Endothelial cell of umbilical vein (primary cell): ENCODE data around the gene FRK. TPM values are rescaled to one million over a fixed set of nuclear protein-coding genes. Genes with fewer than 3 reads are reported as not detected.

Experiments used
- BruUV-seq: library from RNA; stranded (reverse); fragments of 400-500 nt; replicated peaks from 2 replicates; lab custom pipeline; 2021; lab: Mats Ljungman, UMichigan
- CTCF ChIA-PET: fragments of 300-600, 350-600 bp; sonication (Branson Sonifier 250); formaldehyde crosslinking; loops from one replicate; lab custom pipeline; 2021; ENCODE audit warnings: antibody characterized with exemption, inconsistent platforms; lab: Charles Lee
- POLR2A ChIA-PET: fragments of 300-600, 350-600 bp; sonication (Branson Sonifier 250); formaldehyde crosslinking; loops from one replicate; lab custom pipeline; 2021; ENCODE audit warnings: antibody characterized with exemption, inconsistent platforms; lab: Charles Lee
- DNase-seq: peaks from one replicate; pipeline ENCODE4 v3.0.0-alpha.2; 2011; ENCODE audit warnings: low read depth, low spot score
- FAIRE-seq: peaks from 2 replicates; lab custom pipeline; 2011; peaks lifted over from hg19 to GRCh38; lab: Jason Lieb, UNC
- H2AFZ ChIP-seq: 2 replicates; pipeline ENCODE4 v1.6.0; 2012; ENCODE audit warnings: low read depth, low read length, control low read depth, inconsistent platforms
- H3K27ac ChIP-seq: 2 replicates; pipeline ENCODE4 v1.5.1; 2011; ENCODE audit warnings: low read depth, mild to moderate bottlenecking, control low read depth, low read length, moderate library complexity; ENCODE audit not compliant: insufficient read depth
- H3K27me3 ChIP-seq, 2 experiments: 2 replicates each; pipeline versions ENCODE4 v1.6.0 to v1.6.1; 2011; ENCODE audit warnings: low read length in 2 of 2, mixed read lengths in 1 of 2; ENCODE audit not compliant: control insufficient read depth in 2 of 2, insufficient read depth in 2 of 2
- H3K36me3 ChIP-seq, 2 experiments: 2 replicates in 1 of 2; 3 replicates in 1 of 2; pipeline ENCODE4 v1.5.1; 2011; ENCODE audit warnings: low read length in 2 of 2, mild to moderate bottlenecking in 1 of 2, moderate library complexity in 1 of 2; ENCODE audit not compliant: control insufficient read depth in 2 of 2, insufficient read depth in 2 of 2; ENCODE audit errors: extremely low read depth in 1 of 2
- H3K4me1 ChIP-seq: 3 replicates; pipeline ENCODE4 v1.5.1; 2011; ENCODE audit warnings: mild to moderate bottlenecking, low read length; ENCODE audit not compliant: control insufficient read depth, insufficient read depth; ENCODE audit errors: extremely low read depth
- H3K4me2 ChIP-seq: 2 replicates; pipeline ENCODE4 v1.6.1; 2011; ENCODE audit warnings: low read length, control low read depth, mixed read lengths; ENCODE audit not compliant: insufficient read depth
- H3K4me3 ChIP-seq, 3 experiments: fragments of 200-600 bp in 1 of 3; sonication (generic), shearing (Covaris generic) in 1 of 3; replicated peaks in 1 of 3; 2 replicates each; pipeline ENCODE4 v1.5.1; 2011 to 2016; ENCODE audit warnings: control low read depth in 3 of 3, low read length in 3 of 3, mild to moderate bottlenecking in 2 of 3, inconsistent platforms in 1 of 3, low read depth in 1 of 3, moderate library complexity in 1 of 3; ENCODE audit not compliant: insufficient read depth in 1 of 3
- H3K79me2 ChIP-seq: 2 replicates; pipeline ENCODE4 v1.6.0; 2012; ENCODE audit warnings: low read length, inconsistent platforms; ENCODE audit not compliant: control insufficient read depth, insufficient read depth
- H3K9ac ChIP-seq: replicated peaks from 2 replicates; pipeline ENCODE3; 2011; ENCODE audit warnings: low read length, control low read depth; ENCODE audit not compliant: insufficient read depth; ENCODE audit errors: extremely low read depth
- H3K9me1 ChIP-seq: replicated peaks from 3 replicates; pipeline ENCODE4 v1.6.0; 2011; ENCODE audit warnings: mild to moderate bottlenecking, low read length; ENCODE audit not compliant: control insufficient read depth, insufficient read depth; ENCODE audit errors: extremely low read depth
- H3K9me3 ChIP-seq: replicated peaks from 2 replicates; pipeline ENCODE4 v1.5.1; 2012; ENCODE audit warnings: low read length, inconsistent platforms; ENCODE audit not compliant: control insufficient read depth, insufficient read depth
- H4K20me1 ChIP-seq: replicated peaks from 2 replicates; pipeline ENCODE3; 2011; ENCODE audit warnings: mild to moderate bottlenecking, low read length; ENCODE audit not compliant: control insufficient read depth, insufficient read depth; ENCODE audit errors: extremely low read depth
- CTCF ChIP-seq, 2 donors: IDR thresholded peaks; 1 replicate in 1 of 2; 2 replicates in 1 of 2; pipeline ENCODE4 v1.5.1; 2011; ENCODE audit warnings: low read length in 2 of 2, mild to moderate bottlenecking in 2 of 2, moderate library complexity in 2 of 2, control low read depth in 1 of 2, inconsistent platforms in 1 of 2, low read depth in 1 of 2; ENCODE audit not compliant: insufficient read depth in 1 of 2; ENCODE audit errors: extremely low read depth in 1 of 2
- EZH2 ChIP-seq: IDR thresholded peaks from 2 replicates; pipeline ENCODE4 v1.6.1; 2012; ENCODE audit warnings: borderline replicate concordance, low read depth, mild to moderate bottlenecking, moderate library complexity, low read length, inconsistent platforms; ENCODE audit not compliant: severe bottlenecking
- FOS ChIP-seq: IDR thresholded peaks from 2 replicates; pipeline ENCODE4 v1.6.1; 2011; ENCODE audit warnings: mild to moderate bottlenecking, low read length, moderate library complexity, borderline replicate concordance; ENCODE audit not compliant: insufficient read depth
- GATA2 ChIP-seq: IDR thresholded peaks from 2 replicates; pipeline ENCODE4 v1.7.0; 2011; ENCODE audit warnings: low read depth, mild to moderate bottlenecking, moderate library complexity, mixed read lengths, low read length; ENCODE audit not compliant: insufficient read length, insufficient read depth
- JUN ChIP-seq: IDR thresholded peaks from 2 replicates; pipeline ENCODE4 v1.6.1; 2011; ENCODE audit warnings: borderline replicate concordance, low read depth; ENCODE audit not compliant: insufficient read length, insufficient read depth
- MYC ChIP-seq: IDR thresholded peaks from one replicate; pipeline ENCODE4 v1.6.1; 2011; ENCODE audit warnings: mild to moderate bottlenecking, low read depth, low read length
- POLR2A ChIP-seq: IDR thresholded peaks from 2 replicates; pipeline ENCODE4 v1.6.1; 2012; ENCODE audit warnings: low read depth, mild to moderate bottlenecking, control low read depth, low read length
- POLR2AphosphoS5 ChIP-seq: IDR thresholded peaks from 2 replicates; pipeline ENCODE4 v1.6.1; 2012; ENCODE audit warnings: low read depth, mild to moderate bottlenecking, control low read depth, low read length, moderate library complexity; ENCODE audit not compliant: insufficient read depth
- dilution Hi-C: fragments of 300-500 bp; cut with MboI; formaldehyde crosslinking; loops from one replicate; pipeline ENCODE4 v1.15.0; 2019; ENCODE audit warnings: low sequenced_read_pairs; ENCODE audit not compliant: extremely low pct_ligation_motif_present
- intact Hi-C: fragments of 100-400 bp; cut with micrococcal nuclease; formaldehyde crosslinking; loops from one replicate; pipeline ENCODE4 v1.10.0; 2022
- polyA plus RNA-seq, 4 experiments: library from polyadenylated mRNA; depleted of rRNA in 3 of 4; stranded (reverse) in 3 of 4; unstranded in 1 of 4; fragments of >200 nt; gene quantifications; 2 replicates each; pipeline versions ENCODE4 v1.2.1 to v1.2.3, GENCODE V29; 2011 to 2012; ENCODE audit warnings: missing spikeins in 1 of 4
- total RNA-seq: library from RNA; stranded (reverse); gene quantifications from 2 replicates; pipeline ENCODE4 v1.2.3, GENCODE V29; 2021
- TF ChIP-seq, protein P1 (sequence below): IDR thresholded peaks from 2 replicates; pipeline ENCODE4 v1.6.1; 2011; ENCODE audit not compliant: insufficient read depth, insufficient read length

The FRK gene
- total and polyA plus RNA-seq, 2 donors (not counting 3 experiments of a cell fraction or from before 2014, with no cell fraction given), result 0.01 TPM; not detected in 1

DNA sequence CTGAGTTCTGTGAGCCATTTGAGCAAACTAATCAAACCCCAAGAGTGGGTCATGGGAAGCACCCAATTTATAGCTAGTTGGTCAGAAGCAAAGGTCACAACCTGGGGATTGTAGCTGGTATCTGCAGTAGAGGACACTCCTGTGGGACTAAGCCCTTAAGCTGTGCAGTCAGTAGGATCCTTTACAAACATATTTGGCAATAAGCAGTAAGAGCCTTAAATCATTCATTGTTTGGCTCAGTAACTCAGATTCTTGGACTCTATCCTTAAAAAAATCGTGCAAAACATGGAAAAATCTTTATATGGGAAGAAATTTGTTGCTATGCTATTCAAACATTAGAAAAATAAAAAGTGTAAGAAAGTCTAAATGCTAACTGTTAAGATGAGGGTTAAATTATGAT is 29.9 kb downstream of the FRK start:
- Histone ChIP-seq H3K27ac (no peak overlapping the region), H3K4me3 (no peak overlapping the region), H3K4me1 (no peaks in the 10 kb centered on the region), H3K9me1 (no peaks in the 10 kb centered on the region), H4K20me1 (no peaks in the 10 kb centered on the region), H3K79me2 (no peaks in the 10 kb centered on the region), H3K4me2 (no peak overlapping the region), H2AFZ (no peak overlapping the region), H3K9ac (no peak overlapping the region), H3K36me3 (no peaks in the 10 kb centered on the region), H3K27me3 (no peaks in the 10 kb centered on the region), H3K9me3 (no peaks in the 10 kb centered on the region)
- no peak for DNase-seq
- BruUV-seq, result no TSS peak
- ChIA-PET POLR2A (no interaction called here), CTCF (interaction anchor here (1.0 to 2.1 kb wide), 4 partner anchors 13 to 67 kb away, joined by 3 to 9 read pairs (median 4); no protein-coding TSS in a partner anchor)
- dilution Hi-C loops, result no loop called here
- no peak for TF ChIP-seq MYC
- TF ChIP-seq POLR2A, result no peak
- TF ChIP-seq, protein P1, sequence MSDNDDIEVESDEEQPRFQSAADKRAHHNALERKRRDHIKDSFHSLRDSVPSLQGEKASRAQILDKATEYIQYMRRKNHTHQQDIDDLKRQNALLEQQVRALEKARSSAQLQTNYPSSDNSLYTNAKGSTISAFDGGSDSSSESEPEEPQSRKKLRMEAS, result no peak
- no peak for TF ChIP-seq POLR2AphosphoS5
- TF ChIP-seq GATA2, result no peak
- TF ChIP-seq JUN, result no peak
- no peak for TF ChIP-seq CTCF (IDR thresholded peaks at IDR 0.05; ENCODE audit: extremely low read depth in 1 of 2, insufficient read depth in 1 of 2, low read depth in 1 of 2, low read length in 2 of 2)
- TF ChIP-seq EZH2, result no peak
- no peak for TF ChIP-seq FOS
- no peak for FAIRE-seq
- intact Hi-C loops, result no loop called here
